ENCODE results near the gene GUCA1A. TPM values are rescaled to one million over a fixed set of nuclear protein-coding genes. Genes with fewer than 3 reads are reported as not detected.

Gene GUCA1A
- total RNA-seq, 1 experiment from 2014 or later = 17.2 TPM

- no peak overlapping the region for H3K56ac ChIP-seq (ENCODE audit: insufficient read length, low read depth, low read length)
- peak overlapping the region; percentile 90 for H3K4me2 ChIP-seq (ENCODE audit: insufficient read depth, insufficient read length, low read length)
- no peak overlapping the region for H4K5ac ChIP-seq (ENCODE audit: insufficient read length, low read depth, low read length)
- Mint-ChIP-seq H3K27me3 (ENCODE audit: low read depth) (peaks cover 3% of the 10 kb centered on the region; the same call in 1 of the 2 replicates), H3K4me3 (peak overlapping the region; percentile 78 to 82), H3K27ac (peak overlapping the region in 2 of 3 experiments; percentile 81 to 94; a peak in 5 of 7 replicates), H3K36me3 (ENCODE audit: insufficient read depth in 1 of 3, low read depth in 3 of 3) (peaks cover 3 to 22% (median 7%) of the 10 kb centered on the region in 3 experiments; a peak in 5 of 7 replicates), H3K4me1 (peaks cover 68 to 70% of the 10 kb centered on the region in 2 experiments), H3K9me3 (no peaks in the 10 kb centered on the region)
- H3K9ac ChIP-seq (ENCODE audit: extremely low read depth, insufficient read length, low read length) = no peak overlapping the region
- no peaks in the 10 kb centered on the region for H4K20me1 ChIP-seq (ENCODE audit: control insufficient read depth, insufficient read depth, insufficient read length)
- no peak overlapping the region for H3K23ac ChIP-seq (ENCODE audit: insufficient read length, low read depth, low read length)
- no peak overlapping the region for H3K27ac ChIP-seq (ENCODE audit: insufficient read length, low read depth, low read length)
- TF ChIP-seq CTCF (conservative IDR thresholded peaks at IDR 0.05) = no peak
- H3K79me1 ChIP-seq (ENCODE audit: insufficient read depth, low read depth, low read length, poor library complexity, severe bottlenecking) = no peaks in the 10 kb centered on the region
- H3T11ph ChIP-seq (ENCODE audit: low read length) = no peak overlapping the region
- H2BK12ac ChIP-seq (ENCODE audit: insufficient read length, low read depth, low read length) = no peak overlapping the region
- no peak overlapping the region for H2AK5ac ChIP-seq (ENCODE audit: insufficient read length, low read length)
- no peak overlapping the region for H3K14ac ChIP-seq (ENCODE audit: insufficient read depth, low read length)
- H3K4me1 ChIP-seq (ENCODE audit: insufficient read depth, low read length) = peaks cover 19% of the 10 kb centered on the region
- no peak for DNase-seq
- no peak overlapping the region for H2BK5ac ChIP-seq (ENCODE audit: insufficient read length, low read length)
- no peak overlapping the region for H4K8ac ChIP-seq (replicated peaks; ENCODE audit: insufficient read length, low read depth, low read length)
- no peak overlapping the region for H2BK15ac ChIP-seq (ENCODE audit: low read depth, low read length)
- no peak overlapping the region for H4K91ac ChIP-seq (ENCODE audit: insufficient read length, low read depth, low read length)
- no peak overlapping the region for H2BK20ac ChIP-seq (ENCODE audit: low read depth, low read length, poor library complexity, severe bottlenecking)
- H3K27me3 ChIP-seq (ENCODE audit: insufficient read depth, low read length) = no peaks in the 10 kb centered on the region
- H3K4ac ChIP-seq (ENCODE audit: low read depth, low read length) = no peak overlapping the region
- WGBS (ENCODE audit: extremely low coverage, insufficient read length, low lambda C conversion rate) = no CpG with 5 or more reads among the region's 5 CpGs
- no peaks in the 10 kb centered on the region for H3K9me3 ChIP-seq (ENCODE audit: control insufficient read depth, low read depth, low read length)
- no peak overlapping the region for H2AFZ ChIP-seq (ENCODE audit: low read length)
- peaks cover 13% of the 10 kb centered on the region for H3K23me2 ChIP-seq (ENCODE audit: insufficient read length, low read depth, low read length, poor library complexity, severe bottlenecking)
- peaks cover 20% of the 10 kb centered on the region; the same call in 1 of the 2 replicates for H3K79me2 ChIP-seq (ENCODE audit: insufficient read depth, low read length)
- H2BK120ac ChIP-seq (ENCODE audit: low read depth, low read length, poor library complexity, severe bottlenecking) = no peak overlapping the region
- H3K18ac ChIP-seq (ENCODE audit: insufficient read length, low read depth, low read length) = no peak overlapping the region
Observed at GRCh38 chr6:42140032-42140431, 33.1 kb upstream of the GUCA1A start.
